Iris pigment epithelial cell (primary cell): ENCODE data around the gene TLR9.

Experiments used
- DNase-seq: peaks from one replicate; pipeline ENCODE4 v3.0.0-alpha.2; 2011; ENCODE audit warnings: low read depth

Gene TLR9

GRCh38 chr3:52231502-52232278 is 6.2 kb upstream of the TLR9 start:
- no peak for DNase-seq

- no peak for DNase-seq
These were observed 5.5 kb upstream of the TLR9 start for GRCh38 chr3:52230889-52231499.

GRCh38 chr3:52230461-52230860 is 5.0 kb upstream of the TLR9 start:
- DNase-seq: no peak

- no peak for DNase-seq
These were observed 4.2 kb upstream of the TLR9 start for GRCh38 chr3:52229656-52230055.

GRCh38 chr3:52228751-52229291 is 3.4 kb upstream of the TLR9 start:
- no peak for DNase-seq

- DNase-seq: no peak
These were observed 2.8 kb upstream of the TLR9 start for GRCh38 chr3:52228266-52228665.

- no peak for DNase-seq
These were observed 2.3 kb upstream of the TLR9 start for GRCh38 chr3:52227766-52228165.

- DNase-seq: no peak
These were observed 1.7 kb upstream of the TLR9 start for GRCh38 chr3:52227117-52227516.

- no peak for DNase-seq
These were observed 878 bp upstream of the TLR9 start for GRCh38 chr3:52226229-52226817.

- no peak for DNase-seq
These were observed 1.7 kb downstream of the TLR9 start for GRCh38 chr3:52223449-52224408.

GRCh38 chr3:52222319-52223221 is 2.9 kb downstream of the TLR9 start:
- DNase-seq: no peak

GRCh38 chr3:52221563-52222318 is 3.7 kb downstream of the TLR9 start:
- DNase-seq: no peak

- no peak for DNase-seq
These were observed 4.3 kb downstream of the TLR9 start for GRCh38 chr3:52221141-52221562.

- DNase-seq: peak; percentile 56
These were observed 4.9 kb downstream of the TLR9 start for GRCh38 chr3:52220380-52221026.

GRCh38 chr3:52218937-52219650 is 6.4 kb downstream of the TLR9 start:
- DNase-seq: no peak

- no peak for DNase-seq
These were observed 7.0 kb downstream of the TLR9 start for GRCh38 chr3:52218454-52218853.

- DNase-seq: no peak
These were observed 7.4 kb downstream of the TLR9 start for GRCh38 chr3:52218026-52218425.

- no peak for DNase-seq
These were observed 8.0 kb downstream of the TLR9 start for GRCh38 chr3:52217409-52217805.
